Middle frontal gyrus (tissue), 1 donor: Measurements from ENCODE around the gene DDRGK1.
"Not testable (repeated sequence)": the region's sequence is repeated elsewhere in the genome, so short reads cannot be mapped to it uniquely, and the experiment has no call there.

Experiments used
- DNase-seq: peaks from one replicate; pipeline ENCODE4 v3.0.0-alpha.2; 2015; ENCODE audit warnings: low spot score; ENCODE audit errors: extremely low spot score

Gene DDRGK1

GRCh38 chr20:3183896-3184612 lies 20.4 kb downstream of the DDRGK1 start:
- no peak for DNase-seq

GRCh38 chr20:3182429-3182828 lies 22.1 kb downstream of the DDRGK1 start:
- not testable (repeated sequence) for DNase-seq

GRCh38 chr20:3181270-3181669 lies 23.2 kb downstream of the DDRGK1 start:
- DNase-seq = no peak

- DNase-seq = no peak
Measured at GRCh38 chr20:3180319-3180718, 24.2 kb downstream of the DDRGK1 start.

- DNase-seq = no peak
Measured at GRCh38 chr20:3177746-3178485, 26.6 kb downstream of the DDRGK1 start.

- DNase-seq = no peak
Measured at GRCh38 chr20:3175270-3175669, 29.2 kb downstream of the DDRGK1 start.

- DNase-seq = no peak
Measured at GRCh38 chr20:3174442-3175261, 29.8 kb downstream of the DDRGK1 start.

GRCh38 chr20:3173610-3174441 lies 30.7 kb downstream of the DDRGK1 start:
- DNase-seq = peak; percentile 78

GRCh38 chr20:3172933-3173609 lies 31.4 kb downstream of the DDRGK1 start, which contains the start of gene LZTS3:
Gene LZTS3, minus strand, starts transcription at chr20:3173549. Its CDS starts 6,386 bp downstream, at chr20:3167163.
- no peak for DNase-seq

GRCh38 chr20:3172126-3172932 lies 32.2 kb downstream of the DDRGK1 start:
- no peak for DNase-seq

GRCh38 chr20:3171391-3172125 lies 32.9 kb downstream of the DDRGK1 start:
- no peak for DNase-seq

- no peak for DNase-seq
Measured at GRCh38 chr20:3168829-3169590, 35.5 kb downstream of the DDRGK1 start.

GRCh38 chr20:3168079-3168828 lies 36.2 kb downstream of the DDRGK1 start:
- no peak for DNase-seq

- no peak for DNase-seq
Measured at GRCh38 chr20:3167738-3168078, 36.8 kb downstream of the DDRGK1 start.

GRCh38 chr20:3166913-3167342 lies 37.6 kb downstream of the DDRGK1 start:
- DNase-seq = no peak

- no peak for DNase-seq
Measured at GRCh38 chr20:3166338-3166912, 38.1 kb downstream of the DDRGK1 start.
